Thoracic aorta (tissue), 2 donors: ENCODE results near the gene AMHR2. TPM values are rescaled to one million over a fixed set of nuclear protein-coding genes. Genes with fewer than 3 reads are reported as not detected.
A peak's percentile ranks its signal among the peaks of the same experiment; 100 is the strongest.
"Not testable (repeated sequence)": the region's sequence is repeated elsewhere in the genome, so short reads cannot be mapped to it uniquely, and the experiment has no call there.

ENCODE experiments used
- ATAC-seq: fragments of 150-250 bp; one replicate; pipeline ENCODE4 v1.8.0; 2017; ENCODE audit warnings: low read depth; ENCODE audit not compliant: insufficient number of reproducible peaks, low FRiP score
- DNase-seq: peaks from one replicate; pipeline ENCODE4 v3.0.0-alpha.2; 2020; ENCODE audit warnings: low spot score
- H3K27ac ChIP-seq, 2 donors: fragments of 200-600 bp; sonication (generic); 1 replicate in 1 of 2; 2 replicates in 1 of 2; pipeline ENCODE4 v1.5.1; 2016; ENCODE audit warnings: mild to moderate bottlenecking in 2 of 2, moderate library complexity in 2 of 2
- H3K27me3 ChIP-seq: fragments of 200-600 bp; sonication (generic); replicated peaks from 2 replicates; pipeline ENCODE4 v1.6.0; 2016; ENCODE audit warnings: mild to moderate bottlenecking; ENCODE audit not compliant: insufficient read depth
- H3K36me3 ChIP-seq: fragments of 200-600 bp; sonication (generic); one replicate; pipeline ENCODE4 v1.5.1; 2016
- H3K4me1 ChIP-seq, 2 donors: fragments of 200-600 bp; sonication (generic); 1 replicate in 1 of 2; 2 replicates in 1 of 2; pipeline versions ENCODE4 v1.5.1 to v1.6.0; 2016; ENCODE audit warnings: low read depth in 2 of 2, mild to moderate bottlenecking in 1 of 2; ENCODE audit not compliant: control insufficient read depth in 1 of 2
- H3K4me3 ChIP-seq: fragments of 200-600 bp; sonication (generic); 2 replicates; pipeline ENCODE4 v1.5.1; 2016; ENCODE audit warnings: mild to moderate bottlenecking
- H3K9me3 ChIP-seq: fragments of 200-600 bp; sonication (generic); 2 replicates; pipeline ENCODE4 v1.5.1; 2016
- CTCF ChIP-seq: fragments of 200-600 bp; sonication (generic); IDR thresholded peaks from one replicate; pipeline ENCODE4 v1.5.1; 2019; ENCODE audit warnings: antibody characterized with exemption
- total RNA-seq, 2 donors: library from RNA; depleted of rRNA; stranded (reverse); fragments of >200 nt; gene quantifications; one replicate each; pipeline versions ENCODE4 v1.1.0 to v1.2.3, GENCODE V29; 2016

AMHR2 gene
- total RNA-seq, 2 donors from 2014 or later, result 0.27 TPM; not detected in 1

- no peak for ATAC-seq
- Histone ChIP-seq H3K4me3 (peak overlapping the region; percentile 63), H3K9me3 (no peaks in the 10 kb centered on the region), H3K27me3 (no peaks in the 10 kb centered on the region), H3K27ac (no peak overlapping the region), H3K36me3 (peaks cover 24% of the 10 kb centered on the region), H3K4me1 (peaks cover 62 to 77% of the 10 kb centered on the region in 2 donors)
- no peak for DNase-seq
- TF ChIP-seq CTCF, result no peak
Observed at GRCh38 chr12:53383258-53383657, 40.4 kb upstream of the AMHR2 start.

DNA sequence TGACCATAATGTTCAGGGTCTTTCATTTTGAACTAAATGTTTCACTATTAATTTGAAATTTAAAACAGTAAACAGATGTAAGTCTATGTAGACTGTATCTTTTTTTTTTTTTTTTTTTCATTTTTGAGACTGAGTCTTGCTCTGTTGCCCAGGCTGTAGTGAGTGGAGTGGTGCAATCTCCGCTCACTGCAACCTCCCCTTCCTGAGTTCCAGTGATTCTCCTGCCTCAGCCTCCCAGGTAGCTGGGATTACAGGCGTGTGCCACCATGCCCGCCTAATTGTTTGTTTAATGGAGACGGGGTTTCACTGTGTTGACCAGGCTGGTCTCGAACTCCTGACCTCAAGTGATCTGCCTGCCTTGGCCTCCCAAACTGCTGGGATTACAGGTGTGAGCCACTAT is 37.3 kb upstream of the AMHR2 start:
- not testable (repeated sequence) for ATAC-seq, H3K9me3 ChIP-seq, DNase-seq, H3K27me3 ChIP-seq
- Histone ChIP-seq H3K27ac (peak overlapping the region in 1 of 2 donors; percentile 29), H3K4me1 (peaks cover 79 to 98% of the 10 kb centered on the region in 2 donors), H3K36me3 (peaks cover 24% of the 10 kb centered on the region), H3K4me3 (peak overlapping the region; percentile 63)

GRCh38 chr12:53388932-53389331 is 34.7 kb upstream of the AMHR2 start:
- peak overlapping the region; percentile 12 to 64 for H3K27ac ChIP-seq
- H3K36me3 ChIP-seq, result peaks cover 11% of the 10 kb centered on the region
- no peaks in the 10 kb centered on the region for H3K9me3 ChIP-seq
- TF ChIP-seq CTCF, result no peak
- H3K4me1 ChIP-seq, result peaks cover 59 to 77% of the 10 kb centered on the region in 2 donors
- ATAC-seq (no peak), DNase-seq (no peak)
- H3K4me3 ChIP-seq, result peak overlapping the region; percentile 63
- H3K27me3 ChIP-seq, result no peaks in the 10 kb centered on the region

DNA sequence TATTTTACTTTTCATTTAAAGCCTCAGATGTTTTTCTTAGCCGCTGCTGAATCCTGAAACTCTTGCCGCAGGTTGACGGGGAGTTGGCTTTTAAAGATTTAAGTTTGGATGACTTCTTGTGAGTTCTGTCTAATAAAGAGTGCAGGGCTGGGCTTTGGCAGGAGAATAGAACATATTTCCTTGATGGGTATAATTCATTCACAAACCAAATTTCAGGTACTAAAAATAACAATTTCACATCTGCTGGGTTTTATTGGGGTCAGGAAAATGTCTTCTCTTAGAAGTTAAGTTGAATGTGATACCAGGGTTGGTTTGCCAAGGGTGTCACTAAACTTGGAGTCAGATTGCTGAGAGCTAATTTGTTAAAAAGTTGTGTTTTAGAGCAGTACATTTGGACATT is 34.0 kb upstream of the AMHR2 start:
- H3K4me3 ChIP-seq, result peak overlapping the region; percentile 63
- DNase-seq (no peak), ATAC-seq (no peak)
- peaks cover 51 to 76% of the 10 kb centered on the region in 2 donors for H3K4me1 ChIP-seq
- H3K36me3 ChIP-seq, result peaks cover 5% of the 10 kb centered on the region
- TF ChIP-seq CTCF, result no peak
- H3K9me3 ChIP-seq, result no peaks in the 10 kb centered on the region
- peak overlapping the region; percentile 37 to 64 for H3K27ac ChIP-seq
- H3K27me3 ChIP-seq, result no peaks in the 10 kb centered on the region

DNA sequence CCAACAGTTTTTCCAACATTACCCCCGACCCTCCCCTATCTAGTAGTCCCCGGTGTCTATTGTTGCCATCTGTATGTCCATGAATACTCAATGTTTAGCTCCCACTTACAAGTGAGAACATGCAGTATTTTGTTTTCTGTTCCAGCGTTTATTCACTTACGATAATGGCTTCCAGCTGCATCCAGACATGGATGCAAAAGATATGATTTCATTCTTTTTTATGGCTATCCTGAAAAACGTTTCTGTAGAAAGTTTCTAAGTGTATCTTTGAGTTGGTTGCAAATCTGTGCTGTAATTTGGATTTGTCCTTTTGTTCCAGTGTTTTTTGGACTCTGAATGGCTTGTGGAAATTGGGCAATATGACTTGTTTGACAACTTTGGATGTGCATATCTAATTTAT is 31.9 kb upstream of the AMHR2 start:
- Histone ChIP-seq H3K4me3 (no peak overlapping the region), H3K4me1 (peaks cover 34 to 56% of the 10 kb centered on the region in 2 donors), H3K36me3 (peaks cover 3% of the 10 kb centered on the region), H3K27ac (peak overlapping the region; percentile 65 to 78), H3K9me3 (no peaks in the 10 kb centered on the region), H3K27me3 (no peaks in the 10 kb centered on the region)
- no peak for TF ChIP-seq CTCF
- ATAC-seq (no peak), DNase-seq (no peak)

- H3K27ac ChIP-seq, result no peak overlapping the region
- H3K4me1 ChIP-seq, result peaks cover 9 to 16% of the 10 kb centered on the region in 2 donors
- no peaks in the 10 kb centered on the region for H3K9me3 ChIP-seq
- H3K36me3 ChIP-seq, result peaks cover 11% of the 10 kb centered on the region
- no peak for TF ChIP-seq CTCF
- no peaks in the 10 kb centered on the region for H3K27me3 ChIP-seq
- ATAC-seq, result no peak
- DNase-seq, result no peak
- no peak overlapping the region for H3K4me3 ChIP-seq
Observed at GRCh38 chr12:53399896-53400295, 23.8 kb upstream of the AMHR2 start.

DNA sequence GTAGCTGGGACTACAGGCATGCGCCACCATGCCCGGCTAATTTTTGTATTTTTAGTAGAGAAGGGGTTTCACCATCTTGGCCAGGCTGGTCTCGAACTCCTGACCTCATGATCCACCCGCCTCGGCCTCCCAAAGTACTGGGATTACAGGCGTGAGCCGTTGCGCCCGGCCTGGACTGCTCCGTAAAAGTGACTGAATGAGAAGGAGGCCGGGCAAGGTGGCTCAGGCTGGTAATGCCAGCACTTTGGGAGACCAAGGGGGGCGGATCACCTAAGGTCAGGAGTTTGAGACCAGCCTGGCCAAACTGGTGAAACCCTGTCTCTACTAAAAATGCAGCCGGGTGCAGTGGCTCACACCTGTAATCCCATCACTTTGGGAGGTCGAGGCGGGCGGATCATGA is 21.3 kb upstream of the AMHR2 start:
- peaks cover 24% of the 10 kb centered on the region for H3K36me3 ChIP-seq
- not testable (repeated sequence) for H3K27ac ChIP-seq, DNase-seq, H3K27me3 ChIP-seq, H3K9me3 ChIP-seq, H3K4me3 ChIP-seq, ATAC-seq
- H3K4me1 ChIP-seq, result peaks cover 8 to 16% of the 10 kb centered on the region in 2 donors
